AG10803 (cell line): ENCODE results near the gene ZNF319.

Experiments used
- DNase-seq: peaks from one replicate; pipeline ENCODE4 v3.0.0; 2010; ENCODE audit warnings: low read depth
- H3K4me3 ChIP-seq: 2 replicates; pipeline ENCODE4 v1.5.1; 2011; ENCODE audit warnings: mild to moderate bottlenecking, low read length, control low read depth
- TF ChIP-seq, protein P1 (sequence below): conservative IDR thresholded peaks from 2 replicates; pipeline ENCODE4 v1.5.1; 2011; ENCODE audit warnings: mild to moderate bottlenecking, low read length, control low read depth, inconsistent platforms

Gene ZNF319

DNA sequence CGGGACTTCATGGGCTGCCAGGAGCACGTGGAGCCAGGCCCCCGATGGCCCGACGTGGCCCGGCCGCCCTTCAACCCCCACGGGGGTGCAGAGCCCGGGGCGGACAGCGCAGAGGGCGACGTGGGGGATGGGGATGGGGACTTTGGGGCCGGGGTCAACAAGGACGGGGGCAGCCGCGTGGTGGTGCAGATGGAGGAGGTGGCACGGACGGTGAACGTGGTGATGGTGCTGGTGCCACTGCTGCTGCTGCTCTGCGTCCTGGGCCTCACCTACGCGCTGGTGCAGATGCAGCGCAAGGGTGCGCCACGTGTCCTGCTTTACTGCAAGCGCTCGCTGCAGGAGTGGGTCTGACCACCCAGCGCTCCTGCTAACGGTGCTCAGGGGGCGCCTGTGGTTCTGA is 44.6 kb upstream of the ZNF319 start:
- DNase-seq = no peak
- TF ChIP-seq, protein P1, sequence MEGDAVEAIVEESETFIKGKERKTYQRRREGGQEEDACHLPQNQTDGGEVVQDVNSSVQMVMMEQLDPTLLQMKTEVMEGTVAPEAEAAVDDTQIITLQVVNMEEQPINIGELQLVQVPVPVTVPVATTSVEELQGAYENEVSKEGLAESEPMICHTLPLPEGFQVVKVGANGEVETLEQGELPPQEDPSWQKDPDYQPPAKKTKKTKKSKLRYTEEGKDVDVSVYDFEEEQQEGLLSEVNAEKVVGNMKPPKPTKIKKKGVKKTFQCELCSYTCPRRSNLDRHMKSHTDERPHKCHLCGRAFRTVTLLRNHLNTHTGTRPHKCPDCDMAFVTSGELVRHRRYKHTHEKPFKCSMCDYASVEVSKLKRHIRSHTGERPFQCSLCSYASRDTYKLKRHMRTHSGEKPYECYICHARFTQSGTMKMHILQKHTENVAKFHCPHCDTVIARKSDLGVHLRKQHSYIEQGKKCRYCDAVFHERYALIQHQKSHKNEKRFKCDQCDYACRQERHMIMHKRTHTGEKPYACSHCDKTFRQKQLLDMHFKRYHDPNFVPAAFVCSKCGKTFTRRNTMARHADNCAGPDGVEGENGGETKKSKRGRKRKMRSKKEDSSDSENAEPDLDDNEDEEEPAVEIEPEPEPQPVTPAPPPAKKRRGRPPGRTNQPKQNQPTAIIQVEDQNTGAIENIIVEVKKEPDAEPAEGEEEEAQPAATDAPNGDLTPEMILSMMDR = no peak
- no peak overlapping the region for H3K4me3 ChIP-seq

DNA sequence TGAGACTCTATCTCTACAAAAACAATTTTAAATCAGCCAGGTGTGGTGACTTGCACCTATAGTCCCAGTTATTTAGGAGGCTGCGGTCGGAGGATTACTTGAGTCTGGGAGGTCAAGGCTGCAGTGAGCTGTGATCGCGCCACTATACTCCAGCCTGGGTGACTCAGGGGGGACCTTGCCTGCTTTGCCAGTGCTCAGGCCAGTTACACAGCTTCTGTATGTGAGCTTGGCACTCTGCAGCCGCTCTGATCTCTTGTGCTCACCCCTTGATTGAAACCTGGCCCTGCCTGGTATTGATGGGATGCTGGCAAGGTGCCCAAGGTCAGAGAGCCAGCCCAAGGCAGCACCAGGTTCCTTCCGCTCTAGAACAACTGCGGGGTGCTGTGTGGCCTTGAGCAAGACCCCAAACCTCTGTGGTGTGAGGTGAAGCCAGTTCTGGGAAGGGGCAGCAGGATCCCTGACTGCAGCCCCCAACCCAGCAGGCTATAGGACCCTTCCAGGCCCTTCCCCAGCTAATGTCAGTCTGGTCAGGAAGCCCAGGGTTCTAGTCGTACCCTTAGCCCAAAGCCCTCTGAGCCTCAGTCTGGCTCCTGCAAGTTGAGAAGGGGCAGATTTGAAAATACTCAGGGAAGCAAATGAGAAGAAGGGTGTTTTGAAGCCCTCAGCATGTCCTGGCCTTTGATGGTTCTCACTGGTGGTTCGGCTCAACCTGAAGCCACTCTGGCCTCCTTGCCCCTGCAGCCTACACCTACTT is 44.0 kb upstream of the ZNF319 start:
- TF ChIP-seq, protein P1 = no peak
- no peak for DNase-seq
- H3K4me3 ChIP-seq = no peak overlapping the region

DNA sequence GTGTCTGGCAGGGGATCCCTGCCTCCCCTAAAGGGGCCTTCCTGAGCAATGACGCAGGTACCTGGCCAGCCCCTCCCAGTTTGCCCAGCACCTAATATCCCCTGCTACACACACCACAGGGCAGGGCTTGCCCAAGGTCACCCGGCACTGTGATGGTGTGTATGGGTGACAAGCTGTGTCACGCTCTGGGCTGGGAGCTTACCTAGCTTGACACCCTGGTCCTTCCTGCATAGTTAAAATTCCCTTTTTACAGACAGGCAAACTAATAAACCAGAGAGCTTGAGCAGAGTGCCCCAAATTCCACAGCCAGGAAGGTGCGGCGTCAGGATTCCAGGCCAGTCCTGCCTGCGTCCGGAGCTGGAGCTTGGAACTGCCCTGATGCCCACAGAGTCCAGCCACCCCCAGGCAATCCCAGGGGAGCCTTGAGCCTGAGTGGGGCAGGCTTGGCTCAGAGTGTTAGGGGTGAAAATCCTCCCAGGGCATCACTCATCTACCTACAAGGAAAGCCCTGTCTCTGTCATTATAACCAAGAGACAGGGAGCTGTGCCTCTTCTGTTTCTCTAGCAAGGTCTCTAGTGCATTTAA is 43.2 kb upstream of the ZNF319 start:
- H3K4me3 ChIP-seq = no peak overlapping the region
- TF ChIP-seq, protein P1 = no peak
- no peak for DNase-seq

DNA sequence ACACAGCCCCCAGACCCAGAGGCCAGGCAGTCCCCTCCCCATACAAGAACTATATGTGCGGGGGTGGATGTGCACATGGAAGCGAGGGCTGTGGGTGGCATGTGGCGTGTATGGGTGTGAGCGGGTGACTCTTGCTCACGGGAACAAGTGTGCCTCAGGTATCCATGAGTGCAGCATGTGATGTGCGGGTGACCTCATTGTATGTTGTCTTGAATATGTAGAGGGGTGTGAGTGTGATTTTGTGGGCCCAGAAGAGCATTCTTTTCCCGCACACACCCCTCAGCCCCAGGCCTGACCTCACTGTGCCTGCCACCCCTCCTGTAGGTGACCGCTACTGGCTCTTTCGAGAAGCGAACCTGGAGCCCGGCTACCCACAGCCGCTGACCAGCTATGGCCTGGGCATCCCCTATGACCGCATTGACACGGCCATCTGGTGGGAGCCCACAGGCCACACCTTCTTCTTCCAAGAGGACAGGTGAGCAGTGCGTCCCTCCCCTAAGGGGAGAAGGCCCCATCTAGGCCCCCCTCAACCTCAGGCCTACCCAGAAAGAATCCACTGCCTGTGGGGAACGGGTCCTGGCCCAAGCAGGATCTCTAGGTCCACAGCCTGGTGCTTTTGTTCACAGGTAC is 42.5 kb upstream of the ZNF319 start:
- DNase-seq = no peak
- H3K4me3 ChIP-seq = no peak overlapping the region
- TF ChIP-seq, protein P1 = no peak

DNA sequence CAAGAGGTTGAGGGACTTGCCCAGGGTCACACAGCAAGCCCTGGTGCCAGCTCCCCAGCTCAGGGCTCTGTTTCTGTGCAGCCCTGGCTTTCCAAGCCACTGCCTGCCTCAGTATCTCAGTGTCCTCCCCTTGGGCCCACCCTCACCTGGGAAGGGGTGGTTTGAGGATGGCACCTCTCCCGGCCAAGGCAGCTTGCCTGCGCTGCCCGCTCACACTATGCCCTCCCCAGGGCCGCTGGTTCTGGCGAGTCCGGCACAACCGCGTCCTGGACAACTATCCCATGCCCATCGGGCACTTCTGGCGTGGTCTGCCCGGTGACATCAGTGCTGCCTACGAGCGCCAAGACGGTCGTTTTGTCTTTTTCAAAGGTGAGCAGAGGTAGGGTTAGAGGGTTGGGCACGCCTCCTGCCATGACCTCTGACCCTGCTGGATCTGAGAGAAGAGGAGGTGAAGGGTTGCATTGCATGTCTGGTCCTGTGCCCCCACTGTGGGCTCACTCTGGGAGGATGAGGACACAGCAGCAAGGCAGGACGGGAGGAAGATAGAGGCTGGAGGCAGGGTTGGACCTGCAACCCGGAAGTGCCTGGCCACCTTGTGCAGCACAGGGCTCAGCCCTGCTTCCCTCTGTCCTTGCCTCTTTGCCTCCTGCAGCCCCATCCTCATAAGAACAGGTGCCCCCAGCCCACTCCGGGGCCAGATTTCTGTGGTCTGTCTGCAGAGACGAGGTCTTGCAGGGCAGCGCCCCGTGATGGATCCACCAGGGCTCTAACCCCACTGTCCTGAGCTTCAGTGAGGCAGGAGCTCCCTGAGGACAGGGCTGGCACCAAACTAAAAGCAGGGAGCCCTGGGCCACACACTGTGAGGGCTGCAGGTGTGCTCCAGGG is 41.8 kb upstream of the ZNF319 start:
- no peak for DNase-seq
- TF ChIP-seq, protein P1 = no peak

DNA sequence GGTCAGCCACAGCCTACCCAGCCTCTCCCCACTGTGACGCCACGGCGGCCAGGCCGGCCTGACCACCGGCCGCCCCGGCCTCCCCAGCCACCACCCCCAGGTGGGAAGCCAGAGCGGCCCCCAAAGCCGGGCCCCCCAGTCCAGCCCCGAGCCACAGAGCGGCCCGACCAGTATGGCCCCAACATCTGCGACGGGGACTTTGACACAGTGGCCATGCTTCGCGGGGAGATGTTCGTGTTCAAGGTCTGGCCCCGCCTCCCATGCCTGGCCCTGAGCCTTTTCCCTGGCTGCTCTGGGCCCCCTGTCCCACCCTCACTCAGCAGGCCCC is 41.1 kb upstream of the ZNF319 start:
- TF ChIP-seq, protein P1 = no peak
- DNase-seq = no peak
- no peak overlapping the region for H3K4me3 ChIP-seq

More for the DNA sequence above, 41.8 kb upstream of the ZNF319 start:
- no peak overlapping the region for H3K4me3 ChIP-seq
